PFSK-1 (cell line): ENCODE measurements around the gene C2orf81.

ENCODE experiments used
- FOXP2 ChIP-seq: optimal IDR thresholded peaks from 2 replicates; pipeline ENCODE3; 2011; ENCODE audit warnings: borderline replicate concordance, control low read depth, inconsistent platforms; ENCODE audit not compliant: insufficient read depth; ENCODE audit errors: extremely low read length, extremely low read depth
- POLR2AphosphoS5 ChIP-seq: IDR thresholded peaks from 2 replicates; pipeline ENCODE4 v1.6.1; 2012; ENCODE audit warnings: low read depth, mild to moderate bottlenecking, control low read depth, low read length, moderate library complexity
- SIN3A ChIP-seq: IDR thresholded peaks from 2 replicates; pipeline ENCODE4 v1.6.1; 2012; ENCODE audit warnings: mild to moderate bottlenecking, low read length, moderate library complexity, borderline replicate concordance; ENCODE audit not compliant: insufficient read depth
- TAF1 ChIP-seq: IDR thresholded peaks from 2 replicates; pipeline ENCODE4 v1.6.1; 2012; ENCODE audit warnings: low read length, control low read depth, borderline replicate concordance; ENCODE audit not compliant: insufficient read depth
- TF ChIP-seq, protein P1 (sequence below), 2 experiments: IDR thresholded peaks; 2 replicates each; pipeline versions ENCODE4 v1.6.1 to v1.8.0; 2011 to 2012; ENCODE audit warnings: low read depth in 2 of 2, low read length in 2 of 2, control low read depth in 1 of 2, inconsistent platforms in 1 of 2, mild to moderate bottlenecking in 1 of 2, moderate library complexity in 1 of 2; ENCODE audit not compliant: insufficient read depth in 1 of 2

The C2orf81 gene

DNA sequence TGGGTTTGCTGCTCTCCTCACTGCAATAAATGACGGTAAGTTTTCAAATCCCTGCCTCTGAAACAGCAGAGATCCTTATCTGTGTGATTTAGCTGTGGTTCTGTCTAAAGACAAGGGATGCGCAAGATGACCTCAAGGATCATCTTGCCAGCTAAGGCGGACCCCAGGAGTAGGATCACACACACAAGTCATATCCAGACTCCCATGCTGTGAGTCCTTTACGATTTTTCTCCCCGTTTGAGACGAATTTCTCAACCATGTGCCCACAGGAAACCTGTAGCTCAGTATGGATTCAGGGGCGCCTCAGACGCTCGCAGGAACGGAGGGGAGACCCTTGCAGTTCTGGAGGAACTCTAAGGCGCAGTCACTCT, 30.2 kb downstream of the C2orf81 start:
- TF ChIP-seq SIN3A, result 0 out of 2 replicates have a peak, but pooled peaks have one; percentile 36
- TF ChIP-seq, protein P1, sequence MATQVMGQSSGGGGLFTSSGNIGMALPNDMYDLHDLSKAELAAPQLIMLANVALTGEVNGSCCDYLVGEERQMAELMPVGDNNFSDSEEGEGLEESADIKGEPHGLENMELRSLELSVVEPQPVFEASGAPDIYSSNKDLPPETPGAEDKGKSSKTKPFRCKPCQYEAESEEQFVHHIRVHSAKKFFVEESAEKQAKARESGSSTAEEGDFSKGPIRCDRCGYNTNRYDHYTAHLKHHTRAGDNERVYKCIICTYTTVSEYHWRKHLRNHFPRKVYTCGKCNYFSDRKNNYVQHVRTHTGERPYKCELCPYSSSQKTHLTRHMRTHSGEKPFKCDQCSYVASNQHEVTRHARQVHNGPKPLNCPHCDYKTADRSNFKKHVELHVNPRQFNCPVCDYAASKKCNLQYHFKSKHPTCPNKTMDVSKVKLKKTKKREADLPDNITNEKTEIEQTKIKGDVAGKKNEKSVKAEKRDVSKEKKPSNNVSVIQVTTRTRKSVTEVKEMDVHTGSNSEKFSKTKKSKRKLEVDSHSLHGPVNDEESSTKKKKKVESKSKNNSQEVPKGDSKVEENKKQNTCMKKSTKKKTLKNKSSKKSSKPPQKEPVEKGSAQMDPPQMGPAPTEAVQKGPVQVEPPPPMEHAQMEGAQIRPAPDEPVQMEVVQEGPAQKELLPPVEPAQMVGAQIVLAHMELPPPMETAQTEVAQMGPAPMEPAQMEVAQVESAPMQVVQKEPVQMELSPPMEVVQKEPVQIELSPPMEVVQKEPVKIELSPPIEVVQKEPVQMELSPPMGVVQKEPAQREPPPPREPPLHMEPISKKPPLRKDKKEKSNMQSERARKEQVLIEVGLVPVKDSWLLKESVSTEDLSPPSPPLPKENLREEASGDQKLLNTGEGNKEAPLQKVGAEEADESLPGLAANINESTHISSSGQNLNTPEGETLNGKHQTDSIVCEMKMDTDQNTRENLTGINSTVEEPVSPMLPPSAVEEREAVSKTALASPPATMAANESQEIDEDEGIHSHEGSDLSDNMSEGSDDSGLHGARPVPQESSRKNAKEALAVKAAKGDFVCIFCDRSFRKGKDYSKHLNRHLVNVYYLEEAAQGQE (IDR thresholded peaks at IDR 0.05; ENCODE audit: insufficient read depth in 1 of 2, low read depth in 2 of 2, low read length in 2 of 2), result no peak

DNA sequence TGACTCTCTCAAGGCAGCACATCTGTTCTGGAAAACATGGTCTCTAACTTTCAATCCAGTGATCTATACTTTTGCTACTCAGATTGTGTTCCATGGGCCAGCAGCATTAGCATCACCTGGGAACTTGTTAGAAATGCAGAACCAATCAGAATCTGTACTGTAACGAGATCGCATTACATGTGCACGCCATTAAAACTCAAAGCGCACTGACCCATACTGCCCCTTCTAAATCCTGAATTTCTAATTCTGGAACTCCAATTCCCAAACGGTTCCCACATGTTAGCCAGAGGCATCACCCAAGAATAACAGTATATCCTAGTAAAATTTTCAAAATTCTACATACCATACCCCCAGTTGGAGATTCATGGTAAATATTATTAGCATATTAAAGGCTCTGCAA, 30.8 kb downstream of the C2orf81 start:
- TF ChIP-seq TAF1 (no peak), POLR2AphosphoS5 (no peak), FOXP2 (no peak)
- TF ChIP-seq, protein P1 (IDR thresholded peaks at IDR 0.05; ENCODE audit: insufficient read depth in 1 of 2, low read depth in 2 of 2, low read length in 2 of 2), result no peak

DNA sequence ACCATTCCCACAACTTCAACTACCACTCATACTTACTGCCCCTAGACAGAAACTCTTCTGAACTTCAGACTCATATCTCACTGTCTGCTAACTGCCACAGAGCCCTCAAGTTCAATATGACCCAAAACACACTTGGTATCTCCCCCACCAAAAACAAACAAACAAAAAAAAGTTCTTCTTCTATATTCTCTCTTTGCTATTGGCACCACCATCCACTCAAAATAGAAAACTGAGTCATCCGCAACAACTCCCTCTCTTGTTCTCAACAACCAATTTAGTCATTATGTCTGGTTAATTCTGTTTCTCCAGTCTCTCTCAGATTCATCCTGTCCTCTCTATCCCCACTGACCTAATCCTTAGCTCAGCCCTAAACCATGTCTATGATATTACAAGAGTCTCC, 34.1 kb downstream of the C2orf81 start:
- TF ChIP-seq, protein P1 (IDR thresholded peaks at IDR 0.05; ENCODE audit: insufficient read depth in 1 of 2, low read depth in 2 of 2, low read length in 2 of 2), result no peak
- TF ChIP-seq POLR2AphosphoS5 (no peak), FOXP2 (no peak), SIN3A (no peak), TAF1 (no peak)

DNA sequence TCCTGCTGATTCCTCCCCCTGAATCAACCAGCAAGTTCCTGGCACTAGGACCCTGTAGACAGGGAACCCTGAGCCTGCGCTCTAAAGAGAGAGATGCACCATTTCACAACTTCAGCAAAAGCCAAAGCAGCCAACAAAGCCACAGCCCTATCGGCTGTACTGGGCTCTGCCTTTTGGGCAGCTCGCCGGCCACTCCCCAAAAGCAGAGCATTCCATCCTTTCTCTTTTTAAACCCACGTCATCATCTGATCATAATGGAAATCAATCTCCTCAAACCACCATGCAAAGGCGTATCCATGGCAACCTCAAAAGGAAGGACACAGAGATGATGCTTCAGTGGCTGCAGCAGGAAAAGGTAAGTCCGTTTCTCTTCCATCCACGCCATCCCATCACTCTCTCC, 36.0 kb downstream of the C2orf81 start:
- TF ChIP-seq FOXP2 (no peak), SIN3A (no peak), TAF1 (no peak), POLR2AphosphoS5 (no peak)
- TF ChIP-seq, protein P1 (IDR thresholded peaks at IDR 0.05; ENCODE audit: insufficient read depth in 1 of 2, low read depth in 2 of 2, low read length in 2 of 2), result no peak

DNA sequence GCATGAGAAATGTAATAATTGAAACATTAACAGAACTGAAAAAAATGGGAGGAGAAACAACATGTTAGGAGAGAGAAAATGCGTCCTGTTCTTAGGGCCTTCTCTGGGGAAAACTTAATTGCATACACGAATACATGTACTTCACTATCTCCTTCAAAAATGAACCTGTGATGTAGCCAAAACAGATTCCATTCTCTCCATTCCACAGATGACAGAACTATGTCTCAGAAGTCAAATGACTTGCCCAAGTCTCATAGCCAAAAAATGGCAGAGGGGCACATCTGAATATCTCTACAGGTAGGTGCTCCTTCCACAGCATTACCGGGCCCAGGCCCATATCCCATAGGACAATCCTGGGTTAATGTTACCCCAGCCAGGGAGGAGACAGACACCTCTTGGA, 37.4 kb downstream of the C2orf81 start:
- TF ChIP-seq, protein P1 (IDR thresholded peaks at IDR 0.05; ENCODE audit: insufficient read depth in 1 of 2, low read depth in 2 of 2, low read length in 2 of 2), result no peak
- TF ChIP-seq TAF1, result no peak
- no peak for TF ChIP-seq POLR2AphosphoS5
- no peak for TF ChIP-seq FOXP2
- TF ChIP-seq SIN3A, result no peak
